Spinal cord (tissue), 10 donors: ENCODE data around the gene UBASH3B. TPM values are rescaled to one million over a fixed set of nuclear protein-coding genes. Genes with fewer than 3 reads are reported as not detected.

Experiments
- DNase-seq, 6 donors: peaks; one replicate each; pipeline versions ENCODE4 v3.0.0 to v3.0.0-alpha.2; 2013 to 2015; ENCODE audit warnings: low spot score in 6 of 6, low read depth in 4 of 6
- H3K27ac ChIP-seq: one replicate; pipeline ENCODE4 v1.5.1; 2013; ENCODE audit warnings: low read depth, low read length, control low read depth
- H3K27me3 ChIP-seq: one replicate; pipeline ENCODE4 v1.6.1; 2013; ENCODE audit warnings: low read length; ENCODE audit not compliant: control insufficient read depth, insufficient read depth
- H3K36me3 ChIP-seq: one replicate; pipeline ENCODE4 v1.6.1; 2013; ENCODE audit warnings: low read length; ENCODE audit not compliant: control insufficient read depth, insufficient read depth
- H3K4me1 ChIP-seq: one replicate; pipeline ENCODE4 v1.6.1; 2013; ENCODE audit warnings: low read length; ENCODE audit not compliant: control insufficient read depth, insufficient read depth
- H3K4me3 ChIP-seq: one replicate; pipeline ENCODE4 v1.5.1; 2013; ENCODE audit warnings: low read depth, low read length, control low read depth
- H3K9me3 ChIP-seq: one replicate; pipeline ENCODE4 v1.6.1; 2013; ENCODE audit warnings: low read length; ENCODE audit not compliant: control insufficient read depth, insufficient read depth
- WGBS: methylation state at CpG from one replicate; pipeline ENCODE4 v1.1.5; 2013; ENCODE audit warnings: missing lambda C conversion rate; ENCODE audit not compliant: insufficient coverage; 5-methylcytosine and 5-hydroxymethylcytosine counted together
- polyA plus RNA-seq, 2 donors: library from polyadenylated mRNA; unstranded; fragments of 120-200 nt; gene quantifications; one replicate each; pipeline ENCODE4 v1.2.1, GENCODE V29; 2013; ENCODE audit not compliant: insufficient read length in 2 of 2
- total RNA-seq, 2 donors: library from RNA; depleted of rRNA in 1 of 2; stranded (reverse); fragments of 120-200 nt in 1 of 2; fragments of >200 nt in 1 of 2; gene quantifications; one replicate each; pipeline versions ENCODE4 v1.2.3 to v1.2.4, GENCODE V29; 2013 to 2014
- donor health status: healthy.

The UBASH3B gene
- total and polyA plus RNA-seq, 4 donors: 6.0 to 17.2 (median 9.6) TPM

DNA sequence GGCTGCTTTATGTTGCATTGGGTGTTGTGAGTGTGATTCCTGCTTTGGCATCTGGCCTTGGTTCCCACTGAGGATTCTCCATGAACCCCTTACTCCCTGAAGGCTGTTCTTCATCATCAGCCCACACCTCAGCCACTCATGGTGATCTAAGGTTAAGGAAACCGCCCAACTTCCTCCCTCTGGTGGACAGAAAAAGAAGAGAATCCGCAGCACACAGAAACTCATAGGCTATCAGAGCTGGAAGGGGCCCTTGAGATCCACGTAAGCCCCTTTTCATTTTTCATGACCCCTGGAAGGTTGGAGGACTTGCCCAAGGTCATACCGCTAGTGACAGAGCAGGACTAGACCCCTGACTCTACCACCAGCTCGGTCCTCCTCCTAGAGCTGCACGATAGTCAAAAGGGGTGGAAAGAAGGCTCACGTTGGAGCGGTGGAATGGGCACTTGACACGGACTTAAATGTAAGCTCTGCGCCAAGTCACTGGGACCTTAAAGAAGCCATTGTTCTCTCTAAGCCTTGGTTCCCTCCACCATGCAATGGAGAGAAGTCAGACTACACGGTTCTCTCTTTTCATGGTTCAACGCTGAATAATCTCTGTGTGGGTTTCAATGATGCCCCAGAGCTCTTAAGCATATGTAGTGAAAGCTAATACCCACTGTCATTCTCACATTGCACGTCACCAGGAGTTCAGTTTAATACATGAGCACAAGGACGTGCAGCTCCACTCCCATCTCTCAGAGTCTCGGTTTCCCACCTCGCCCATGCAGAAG is 99.2 kb downstream of the UBASH3B start:
- Histone ChIP-seq H3K27ac (no peak overlapping the region), H3K9me3 (no peaks in the 10 kb centered on the region), H3K4me1 (peaks cover 10% of the 10 kb centered on the region), H3K4me3 (no peak overlapping the region), H3K27me3 (no peaks in the 10 kb centered on the region), H3K36me3 (no peaks in the 10 kb centered on the region)
- WGBS: 74% methylated on average over 14 of the region's 16 CpGs
- DNase-seq: no peak

DNA sequence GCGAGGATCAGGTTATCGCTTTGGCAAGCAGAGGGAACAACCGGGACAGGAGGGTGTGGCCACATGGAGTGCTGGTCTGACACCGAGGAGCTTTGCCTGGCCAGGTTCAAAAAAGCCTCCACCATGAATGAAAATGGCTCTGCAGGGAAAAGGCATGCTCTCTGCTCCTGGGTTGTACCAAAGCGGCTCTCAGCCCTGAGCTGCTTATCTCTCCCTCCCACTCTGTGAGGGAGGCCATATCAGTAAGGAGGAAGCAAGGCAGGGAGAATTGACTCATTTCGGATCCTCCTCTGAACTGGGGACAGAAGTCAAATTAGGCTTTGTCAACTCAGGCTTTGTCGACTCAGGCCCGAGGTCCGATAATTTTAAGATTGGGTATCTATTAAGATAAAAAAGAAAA is 99.9 kb downstream of the UBASH3B start:
- Histone ChIP-seq H3K27ac (no peak overlapping the region), H3K9me3 (no peaks in the 10 kb centered on the region), H3K27me3 (no peaks in the 10 kb centered on the region), H3K4me1 (peaks cover 6% of the 10 kb centered on the region), H3K4me3 (no peak overlapping the region), H3K36me3 (no peaks in the 10 kb centered on the region)
- DNase-seq: no peak
- WGBS: 67% methylated on average over 5 of the region's 9 CpGs

- DNase-seq: no peak
- WGBS: 100% methylated on average over 1 of the region's 5 CpGs
- H3K27ac ChIP-seq: no peak overlapping the region
Observed at GRCh38 chr11:122755941-122756340, 100.4 kb downstream of the UBASH3B start.

GRCh38 chr11:122756417-122756816 is 100.9 kb downstream of the UBASH3B start:
- Histone ChIP-seq H3K27me3 (no peaks in the 10 kb centered on the region), H3K9me3 (no peaks in the 10 kb centered on the region), H3K36me3 (no peaks in the 10 kb centered on the region), H3K27ac (no peak overlapping the region), H3K4me1 (peaks cover 2% of the 10 kb centered on the region), H3K4me3 (no peak overlapping the region)
- DNase-seq: no peak

More at GRCh38 chr11:122755941-122756340, 100.4 kb downstream of the UBASH3B start:
- Histone ChIP-seq H3K4me3 (no peak overlapping the region), H3K9me3 (no peaks in the 10 kb centered on the region), H3K36me3 (no peaks in the 10 kb centered on the region), H3K27me3 (no peaks in the 10 kb centered on the region), H3K4me1 (peaks cover 6% of the 10 kb centered on the region)

- no peak overlapping the region for H3K4me3 ChIP-seq
- no peak for DNase-seq
- H3K4me1 ChIP-seq: no peaks in the 10 kb centered on the region
- H3K36me3 ChIP-seq: no peaks in the 10 kb centered on the region
- H3K27ac ChIP-seq: no peak overlapping the region
- H3K9me3 ChIP-seq: no peaks in the 10 kb centered on the region
- H3K27me3 ChIP-seq: no peaks in the 10 kb centered on the region
- WGBS: 100% methylated on average over 1 of the region's 3 CpGs
Observed at GRCh38 chr11:122757201-122757600, 101.7 kb downstream of the UBASH3B start.

GRCh38 chr11:122758339-122758738 is 102.8 kb downstream of the UBASH3B start:
- 74% methylated on average over 4 of the region's 8 CpGs for WGBS
- no peaks in the 10 kb centered on the region for H3K9me3 ChIP-seq
- DNase-seq: no peak
- no peaks in the 10 kb centered on the region for H3K36me3 ChIP-seq
- H3K27me3 ChIP-seq: no peaks in the 10 kb centered on the region
- H3K4me1 ChIP-seq: no peaks in the 10 kb centered on the region
- no peak overlapping the region for H3K27ac ChIP-seq
- H3K4me3 ChIP-seq: no peak overlapping the region

- WGBS: 52% methylated on average over 5 of the region's 5 CpGs
- DNase-seq: no peak
- H3K27me3 ChIP-seq: no peaks in the 10 kb centered on the region
- H3K36me3 ChIP-seq: no peaks in the 10 kb centered on the region
- no peak overlapping the region for H3K4me3 ChIP-seq
- no peaks in the 10 kb centered on the region for H3K9me3 ChIP-seq
- no peaks in the 10 kb centered on the region for H3K4me1 ChIP-seq
- no peak overlapping the region for H3K27ac ChIP-seq
Observed at GRCh38 chr11:122758974-122759373, 103.5 kb downstream of the UBASH3B start.

DNA sequence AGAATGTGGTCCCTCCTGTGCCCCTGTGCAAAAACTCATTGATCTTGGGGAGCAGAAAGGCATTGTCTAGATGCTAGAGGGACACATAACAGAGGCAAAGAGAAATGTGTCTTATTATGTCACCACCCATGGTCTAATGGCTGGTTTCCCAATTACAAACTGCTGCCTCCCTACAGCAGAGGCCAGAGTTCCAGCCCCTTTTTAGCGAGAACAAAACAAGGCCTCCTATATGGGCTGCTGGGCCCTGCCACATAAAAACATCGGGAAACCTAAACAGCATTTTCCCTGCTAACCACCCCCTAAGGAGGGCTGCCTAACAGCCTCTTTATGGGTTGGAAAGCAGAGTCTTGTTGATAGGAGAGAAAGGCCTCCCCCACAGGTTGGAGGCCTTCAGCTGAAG is 107.6 kb downstream of the UBASH3B start:
- DNase-seq: peak in 1 of 6 donors; percentile 69
- 33% methylated on average over 1 of the region's 2 CpGs for WGBS
- Histone ChIP-seq H3K9me3 (no peaks in the 10 kb centered on the region), H3K4me3 (no peak overlapping the region), H3K27ac (no peak overlapping the region), H3K36me3 (no peaks in the 10 kb centered on the region), H3K27me3 (no peaks in the 10 kb centered on the region), H3K4me1 (no peaks in the 10 kb centered on the region)

GRCh38 chr11:122764371-122765090 is 109.0 kb downstream of the UBASH3B start:
- Histone ChIP-seq H3K27me3 (no peaks in the 10 kb centered on the region), H3K36me3 (no peaks in the 10 kb centered on the region), H3K4me1 (no peaks in the 10 kb centered on the region), H3K4me3 (no peak overlapping the region), H3K27ac (no peak overlapping the region), H3K9me3 (no peaks in the 10 kb centered on the region)
- DNase-seq: no peak
- WGBS: 83% methylated on average over 2 of the region's 7 CpGs
